Activated T-helper 1 cell treated with anti-CD3 and anti-CD28 coated beads, Interleukin-2, amount 50 U/mL, for 16 hours (primary cell): ENCODE measurements around the gene NR2C2AP.
"Not testable (repeated sequence)": the region's sequence is repeated elsewhere in the genome, so short reads cannot be mapped to it uniquely, and the experiment has no call there.

Source experiments
- DNase-seq, 2 donors: peaks; one replicate each; pipeline ENCODE4 v3.0.0-alpha.2; 2020; ENCODE audit warnings: low read depth in 1 of 2, low spot score in 1 of 2

NR2C2AP gene

DNA sequence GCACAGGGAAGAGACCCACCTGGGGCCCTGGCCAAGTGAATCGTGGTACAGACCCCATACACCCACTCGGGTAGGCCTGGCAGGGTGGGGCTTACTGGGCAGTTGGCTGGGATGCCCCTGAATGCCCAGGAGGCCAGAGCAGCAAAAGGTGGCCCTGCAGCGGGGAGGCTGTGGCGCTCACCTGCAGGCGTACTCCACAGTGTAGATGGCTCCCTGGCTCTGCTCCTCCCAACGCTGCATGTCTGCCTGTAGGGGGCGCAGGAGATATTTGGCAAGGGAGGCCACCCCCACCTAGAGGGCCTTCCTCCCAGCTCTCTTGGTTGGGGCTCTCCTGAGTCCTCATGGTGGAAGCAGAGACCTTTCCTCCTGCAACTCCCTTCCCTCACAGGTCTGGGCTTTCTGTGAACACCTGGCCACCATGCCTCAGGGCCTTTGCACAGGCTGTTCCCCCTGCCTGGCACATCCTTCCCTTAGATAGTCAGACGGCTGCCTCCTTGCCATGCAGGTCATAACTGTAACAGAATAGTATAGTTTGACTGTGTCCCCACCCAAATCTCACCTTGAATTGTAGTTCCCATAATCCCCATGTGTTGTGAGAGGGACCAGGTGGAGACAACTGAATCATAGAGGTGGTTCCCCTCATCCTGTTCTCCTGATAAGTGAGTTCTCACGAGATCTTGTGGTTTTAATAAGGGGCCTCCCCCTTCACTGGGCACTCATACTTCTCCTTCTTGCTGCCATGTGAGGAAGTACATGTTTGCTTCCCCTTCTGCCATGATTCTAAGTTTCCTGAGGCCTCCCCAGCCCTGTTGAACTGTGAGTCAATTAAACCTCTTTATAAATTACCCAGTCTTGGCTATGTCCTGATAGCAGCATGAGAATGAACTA lies 17.1 kb downstream of the NR2C2AP start:
- peak; percentile 23 to 38 for DNase-seq

DNA sequence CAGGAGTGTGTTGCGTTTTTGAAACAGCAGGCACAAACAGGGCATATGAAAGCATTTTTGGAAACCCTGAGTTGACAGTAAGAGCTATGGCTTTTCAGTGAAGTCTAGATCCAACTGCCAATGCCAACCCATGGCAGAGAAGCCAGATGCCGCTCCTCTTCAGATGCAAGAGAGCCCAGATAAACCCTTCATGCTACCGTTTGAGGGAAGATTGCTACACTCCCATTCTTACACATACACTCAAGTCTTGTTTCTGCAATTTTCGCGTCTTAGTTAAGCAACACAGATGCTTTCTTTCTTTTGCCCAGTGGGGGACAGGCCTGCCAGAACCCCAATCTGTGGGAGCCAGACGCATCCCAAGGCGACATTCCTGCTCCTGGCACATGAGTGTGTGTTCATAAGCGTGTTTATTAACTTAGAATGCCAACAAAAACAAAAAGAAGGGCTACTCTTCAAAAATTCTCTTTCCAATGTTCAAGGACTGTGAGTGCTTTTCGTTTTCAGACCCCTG lies 21.7 kb downstream of the NR2C2AP start:
- no peak for DNase-seq

DNA sequence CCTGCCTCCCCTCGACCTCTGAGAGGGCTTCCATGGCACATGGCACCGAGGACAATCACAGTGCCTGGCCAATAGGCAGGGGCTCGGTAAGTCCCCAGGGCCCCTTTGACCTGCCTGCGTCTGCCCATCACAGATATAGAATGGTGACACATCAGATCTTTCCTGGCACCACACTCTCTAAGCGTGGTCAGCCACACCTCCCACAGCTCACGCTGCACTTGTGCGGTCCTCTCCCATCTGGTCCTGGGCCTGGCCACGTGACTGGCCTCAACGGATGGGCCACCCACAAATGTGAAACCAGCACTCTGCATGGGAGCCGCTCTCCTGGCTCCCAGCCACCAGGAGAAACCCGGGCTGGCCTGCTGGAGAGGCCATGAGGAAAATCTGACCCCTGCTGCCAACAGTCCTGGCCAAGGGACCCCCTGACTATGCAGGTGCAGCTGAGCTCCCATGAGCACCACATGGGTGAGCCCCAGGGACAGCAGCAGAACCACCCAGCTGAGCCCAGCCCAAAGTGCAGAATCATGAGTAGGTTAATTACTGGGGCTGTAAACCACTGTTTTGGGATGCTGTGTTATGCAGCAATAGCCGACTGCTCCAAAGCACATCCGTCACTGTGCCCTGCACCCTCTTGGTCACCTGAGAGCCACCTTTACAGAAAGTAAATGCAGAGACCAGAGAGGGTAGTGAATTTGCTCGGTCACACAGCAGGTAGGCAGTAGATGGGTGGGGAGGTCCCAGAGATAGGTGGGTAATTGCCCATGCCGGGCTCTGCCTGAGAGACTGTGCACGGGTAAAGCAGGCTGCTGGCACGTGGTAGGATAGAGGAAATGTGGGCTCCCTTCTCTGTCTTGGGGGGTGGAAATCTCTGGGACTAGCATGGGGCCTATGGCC lies 23.4 kb downstream of the NR2C2AP start:
- DNase-seq = no peak

DNA sequence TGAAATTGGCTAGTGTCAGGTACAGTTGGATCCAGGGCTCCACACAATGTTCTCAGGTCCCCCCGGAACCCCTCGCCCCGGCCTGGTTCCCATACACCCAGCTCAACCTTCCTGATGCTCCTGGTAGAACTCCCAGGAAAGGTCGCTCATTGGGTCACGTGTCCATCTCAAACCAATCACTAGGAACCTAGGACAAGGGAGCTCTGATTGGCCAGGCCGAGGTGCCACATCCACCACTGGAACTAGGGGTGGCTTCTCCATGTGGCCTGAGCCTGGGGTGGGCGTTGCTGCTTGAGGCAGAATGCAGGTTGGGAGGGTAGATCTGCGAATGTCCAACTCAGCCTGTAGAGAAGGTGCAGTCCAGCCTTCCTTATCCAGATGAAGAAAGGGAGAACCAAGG lies 26.3 kb downstream of the NR2C2AP start:
- no peak for DNase-seq

DNA sequence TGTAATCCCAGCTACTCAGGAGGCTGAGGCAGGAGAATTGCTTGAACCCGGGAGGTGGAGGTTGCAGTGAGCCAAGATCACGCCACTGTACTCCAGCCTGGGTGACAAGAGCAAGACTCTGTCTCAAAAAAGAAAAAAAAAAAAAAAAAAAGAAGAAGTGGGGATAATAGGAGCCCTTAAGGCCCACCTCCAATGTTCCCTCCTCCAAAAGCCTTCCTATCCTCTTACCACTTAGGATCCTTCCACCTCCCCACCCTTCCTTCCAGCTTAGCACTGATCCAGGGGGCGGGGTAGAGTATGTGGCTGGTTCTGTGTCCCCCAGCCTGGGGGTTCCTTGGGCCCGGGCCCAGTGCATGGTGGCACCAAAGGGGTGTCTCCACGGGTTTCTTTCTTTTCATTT lies 30.0 kb downstream of the NR2C2AP start:
- DNase-seq = not testable (repeated sequence)

DNA sequence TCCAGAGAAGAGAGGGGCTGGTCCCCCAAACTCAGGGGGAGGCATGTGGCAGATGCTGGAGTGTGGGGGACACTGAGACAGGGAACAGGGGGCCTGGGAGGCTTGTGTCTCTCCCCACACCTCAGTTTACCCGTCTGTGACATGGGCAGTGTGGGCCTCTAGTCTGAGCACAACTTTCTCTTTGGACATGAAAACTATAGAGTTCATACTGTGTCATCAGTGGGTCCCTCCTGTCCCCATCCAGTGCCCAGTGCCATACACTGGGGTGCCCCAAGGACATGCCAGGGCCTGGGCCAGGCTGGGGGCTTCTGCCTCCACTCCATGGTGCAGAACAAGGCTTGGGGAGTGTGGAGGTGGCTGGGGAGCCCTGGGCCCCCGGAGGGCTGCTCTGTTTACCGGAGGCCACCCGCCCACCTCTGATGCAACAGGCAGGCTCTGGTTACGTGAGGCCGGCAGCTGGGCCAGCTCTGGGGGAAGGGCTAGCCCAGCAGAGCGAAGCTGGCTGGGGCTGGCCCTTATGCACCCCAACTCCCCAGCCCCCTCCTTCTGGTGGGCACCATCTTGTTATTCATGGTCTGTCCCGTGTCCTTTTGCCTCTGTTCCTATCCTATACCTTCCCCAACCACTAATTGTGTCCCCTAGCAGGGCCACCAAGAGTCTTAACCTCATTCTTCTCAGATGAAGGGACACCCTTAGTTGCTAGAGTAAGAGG lies 31.2 kb downstream of the NR2C2AP start:
- DNase-seq = no peak

DNA sequence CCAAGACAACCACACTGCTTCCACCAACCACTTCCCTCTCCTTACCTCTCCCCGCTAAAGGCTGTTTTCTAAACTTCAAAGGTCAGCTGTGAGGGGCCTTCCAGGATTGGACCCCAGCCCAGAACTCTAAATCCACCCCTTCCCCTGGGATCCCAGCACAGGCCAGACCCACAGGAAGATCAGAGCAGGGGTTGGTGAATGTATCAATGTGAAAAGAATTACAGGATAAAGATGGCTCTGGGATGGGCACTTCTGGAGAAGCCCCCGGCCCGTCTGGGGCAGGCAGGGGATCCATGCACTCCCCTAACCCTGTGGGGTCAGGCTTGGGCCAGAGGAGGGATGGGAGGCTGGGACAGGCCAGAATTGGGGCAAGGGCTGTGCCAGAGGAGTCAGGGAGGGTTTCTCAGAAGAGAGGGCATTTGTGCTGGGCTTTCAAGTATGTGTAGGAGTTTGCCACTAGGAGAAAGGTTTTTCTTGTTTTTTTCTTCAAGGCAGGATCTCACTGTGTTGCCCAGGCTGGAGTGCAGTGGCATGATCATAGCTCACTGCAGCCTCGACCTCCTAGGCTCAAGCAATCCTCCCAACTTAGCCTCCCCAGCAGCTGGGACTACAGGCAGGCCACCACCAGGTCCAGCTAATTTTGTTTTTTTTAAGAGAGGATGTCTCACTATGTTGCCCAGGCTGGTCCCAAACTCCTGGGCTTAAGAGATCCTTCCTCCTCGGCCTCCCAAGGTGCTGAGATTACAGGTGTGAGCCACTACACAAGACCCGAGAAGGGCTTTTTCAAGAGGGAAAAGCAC lies 32.1 kb downstream of the NR2C2AP start:
- DNase-seq = no peak

DNA sequence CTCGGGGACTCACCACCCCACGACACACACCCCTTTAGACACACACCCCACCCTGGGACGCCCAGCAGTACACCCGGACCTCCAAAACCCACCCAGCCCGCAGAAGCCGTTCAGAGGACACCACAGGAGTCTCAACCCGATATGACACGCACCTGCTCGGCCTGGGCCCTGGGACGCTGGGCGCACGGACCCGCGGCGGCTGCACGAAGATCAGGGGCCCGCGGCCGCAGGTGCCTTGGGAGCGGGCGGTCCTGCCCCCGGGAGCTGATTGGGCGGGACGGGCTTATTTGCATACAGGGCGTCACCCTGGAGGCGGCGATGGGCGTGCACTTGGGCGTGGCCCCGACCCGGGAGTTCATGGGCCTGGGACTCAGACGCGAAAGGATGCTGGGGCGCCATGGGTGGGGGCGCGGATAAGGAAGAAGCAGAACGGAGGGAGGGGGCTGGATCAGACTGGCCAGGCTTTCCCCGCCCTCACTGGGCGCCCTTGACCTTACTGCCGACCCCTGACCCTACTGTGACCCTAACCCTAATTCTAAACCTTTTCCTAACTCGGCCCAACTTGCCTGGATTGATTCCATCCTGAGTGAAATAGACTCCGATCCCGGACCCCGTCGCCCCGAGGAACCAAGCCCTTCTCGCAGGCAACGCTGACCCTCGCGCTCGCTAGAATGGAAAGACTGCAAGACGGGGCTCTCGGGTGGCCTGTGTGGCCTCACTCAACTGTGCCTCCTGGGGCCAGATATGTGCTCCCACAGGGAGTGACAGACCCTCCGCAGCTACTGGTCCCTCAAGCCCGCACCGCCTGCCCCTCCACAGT lies 33.0 kb downstream of the NR2C2AP start, which contains the start of gene MEF2B:
Gene MEF2B, minus strand, starts transcription at position 211 of the 820 bp plus-strand sequence. CDS start 19,528 bp downstream, outside the sequence.
- DNase-seq = peak; percentile 35 to 62

DNA sequence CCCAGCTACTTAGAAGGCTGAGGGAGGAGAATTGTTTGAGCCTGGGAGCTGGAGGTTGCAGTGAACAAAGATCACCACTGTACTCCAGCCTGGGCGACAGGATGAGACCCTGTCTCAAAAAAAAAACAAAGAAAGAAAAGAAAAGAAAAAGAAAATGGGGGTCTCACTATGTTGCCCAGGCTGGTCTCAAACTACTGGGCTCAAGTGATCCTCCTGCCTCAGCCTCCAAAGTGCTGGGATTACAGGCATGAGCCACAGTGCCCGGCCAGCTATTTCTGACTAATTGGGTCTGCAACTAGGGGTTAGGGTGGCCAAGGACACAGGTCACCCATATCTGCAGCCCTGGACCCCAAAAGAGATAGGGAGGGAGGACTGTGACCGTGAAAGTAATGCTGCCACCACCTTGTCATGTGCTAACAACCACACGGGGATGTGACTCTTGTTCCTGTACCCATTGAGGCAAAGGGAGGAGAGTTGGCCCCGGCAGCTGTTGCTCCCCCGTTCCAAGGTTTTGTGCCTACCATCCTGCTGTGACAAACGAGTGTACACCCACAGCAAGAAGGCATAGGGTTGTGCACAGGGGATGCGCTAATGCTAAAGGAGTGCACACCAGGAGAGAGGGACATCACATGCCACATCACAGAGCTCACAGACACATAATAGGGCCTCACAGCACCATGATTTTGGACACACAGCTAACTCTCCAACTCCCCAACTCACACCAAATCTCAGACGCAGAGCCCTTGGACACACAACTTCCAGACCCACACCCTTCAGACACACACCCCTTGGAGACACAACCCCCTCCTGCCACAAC lies 33.8 kb downstream of the NR2C2AP start:
- no peak for DNase-seq

DNA sequence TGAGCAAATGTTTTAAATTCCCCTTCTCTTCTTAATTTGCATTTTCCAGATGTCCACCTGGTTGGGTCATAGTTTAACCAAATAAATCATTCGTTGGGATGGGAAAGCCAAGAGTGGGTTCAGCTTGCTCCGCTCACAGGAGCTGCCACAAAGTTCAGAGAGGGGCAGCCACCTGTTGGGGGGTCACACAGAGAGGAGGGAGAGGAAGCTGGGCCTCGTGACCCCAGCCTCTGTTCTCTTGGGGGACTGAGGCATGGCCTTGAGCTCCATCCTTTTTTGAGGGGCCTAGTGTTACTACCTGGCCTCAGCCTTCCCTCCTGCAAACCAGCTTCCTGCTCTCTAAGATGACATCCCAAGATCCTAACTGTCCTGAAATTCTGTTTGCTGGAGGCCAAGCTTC lies 35.6 kb downstream of the NR2C2AP start:
- DNase-seq = no peak

DNA sequence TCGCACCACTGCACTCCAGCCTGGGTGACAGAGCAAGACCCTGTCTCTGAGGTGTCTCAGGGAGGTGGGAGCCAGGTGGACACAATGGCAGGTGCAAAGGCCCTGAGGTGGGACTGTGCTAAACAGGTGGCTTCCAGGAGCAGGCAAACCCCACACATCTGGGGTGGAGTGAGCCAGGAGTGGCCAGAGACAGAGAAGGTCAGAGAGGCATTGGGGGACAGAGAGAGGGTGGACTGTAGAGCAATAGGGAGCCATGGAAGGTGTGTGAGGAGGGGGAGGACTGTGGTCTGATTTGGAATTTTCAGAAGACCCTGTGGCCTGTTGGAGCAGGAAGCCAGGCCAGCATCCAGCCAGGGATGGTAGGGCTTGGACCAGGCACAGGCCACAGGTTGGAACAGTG lies 37.8 kb downstream of the NR2C2AP start:
- DNase-seq = no peak

DNA sequence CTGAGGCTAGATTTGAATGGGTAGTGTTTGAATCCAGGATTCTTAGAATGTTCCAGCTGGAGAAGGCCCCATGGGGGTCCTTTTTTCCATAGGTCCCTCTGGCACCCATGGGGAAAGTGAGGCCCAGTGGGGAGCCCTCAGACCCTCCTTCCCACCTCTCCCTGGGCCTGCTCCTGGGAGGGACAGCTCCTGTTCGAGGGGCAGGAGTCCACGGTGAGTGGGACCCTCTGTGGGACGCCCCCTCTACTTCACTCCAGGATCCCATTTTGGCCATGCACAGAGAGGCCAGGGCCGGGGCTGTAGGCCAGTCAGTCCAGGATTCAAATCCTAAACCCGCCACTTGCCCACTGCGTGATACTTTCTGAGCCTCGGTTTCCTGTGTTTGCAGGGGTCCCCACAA lies 40.7 kb downstream of the NR2C2AP start:
- DNase-seq = no peak

DNA sequence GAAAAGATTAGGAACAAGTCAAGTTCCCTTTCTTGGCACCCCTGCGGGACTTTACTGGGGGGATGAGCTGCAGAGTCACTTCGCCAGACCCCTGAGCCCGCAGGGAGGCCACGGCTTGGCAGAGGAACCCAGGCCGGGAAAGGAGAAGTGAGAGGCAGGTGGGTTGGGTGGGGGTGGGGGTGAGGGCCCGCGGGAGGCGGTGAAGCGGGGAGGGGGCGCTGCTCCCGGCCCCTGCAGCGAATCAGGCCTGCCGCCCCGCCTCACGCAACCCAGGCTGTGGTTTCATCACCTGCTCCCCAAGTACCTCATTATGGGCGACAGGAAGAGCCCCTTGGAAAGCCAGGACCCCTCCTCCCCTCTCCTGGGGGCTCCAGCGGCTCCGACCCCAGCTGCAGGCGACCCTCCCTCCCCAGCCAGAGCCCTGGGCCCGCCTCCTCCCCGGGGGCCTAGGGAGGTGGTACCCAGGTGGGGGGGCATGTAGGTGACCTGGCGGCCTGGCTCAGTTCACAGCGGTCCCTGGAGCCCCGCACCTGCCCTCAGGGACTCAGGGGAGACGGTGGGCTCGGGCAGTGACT lies 42.7 kb downstream of the NR2C2AP start:
- no peak for DNase-seq

DNA sequence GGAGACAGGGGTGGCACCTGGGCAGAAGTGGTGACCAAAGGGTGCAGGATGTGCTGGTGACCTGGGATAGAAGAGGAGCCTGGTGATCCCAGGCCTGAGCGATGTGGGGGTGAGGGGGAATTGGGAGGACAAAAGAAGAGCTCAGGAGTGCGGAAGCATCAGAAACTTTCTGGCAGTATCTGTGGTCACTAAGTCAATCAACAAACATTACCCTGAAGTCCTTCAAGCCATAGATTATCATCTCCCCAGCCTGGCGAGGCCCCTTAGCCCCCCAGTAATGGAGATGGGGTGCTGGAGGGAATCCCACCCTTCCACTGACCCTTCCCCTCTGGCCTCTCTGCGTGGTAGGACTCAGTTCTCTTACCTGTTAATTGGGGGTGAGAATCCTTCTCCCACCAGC lies 43.7 kb downstream of the NR2C2AP start:
- DNase-seq = no peak

DNA sequence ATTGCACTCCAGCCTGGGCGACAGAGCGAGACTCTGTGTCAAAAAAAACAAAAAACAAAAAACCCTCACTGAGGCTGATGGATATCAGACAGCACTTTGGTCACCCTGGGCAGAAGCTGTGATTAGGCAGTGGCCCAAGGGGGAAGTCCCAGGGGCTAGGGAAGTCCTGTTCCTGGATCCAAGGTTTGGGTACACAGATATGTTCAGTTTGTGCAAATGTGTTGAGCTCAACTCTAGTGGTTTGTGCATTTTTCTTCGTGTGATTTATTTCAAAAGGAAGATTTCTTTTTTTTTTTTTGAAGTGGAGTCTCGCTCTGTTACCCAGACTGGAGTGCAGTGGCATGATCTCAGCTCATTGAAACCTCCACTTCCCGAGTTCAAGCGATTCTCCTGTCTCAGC lies 45.4 kb downstream of the NR2C2AP start:
- no peak for DNase-seq

DNA sequence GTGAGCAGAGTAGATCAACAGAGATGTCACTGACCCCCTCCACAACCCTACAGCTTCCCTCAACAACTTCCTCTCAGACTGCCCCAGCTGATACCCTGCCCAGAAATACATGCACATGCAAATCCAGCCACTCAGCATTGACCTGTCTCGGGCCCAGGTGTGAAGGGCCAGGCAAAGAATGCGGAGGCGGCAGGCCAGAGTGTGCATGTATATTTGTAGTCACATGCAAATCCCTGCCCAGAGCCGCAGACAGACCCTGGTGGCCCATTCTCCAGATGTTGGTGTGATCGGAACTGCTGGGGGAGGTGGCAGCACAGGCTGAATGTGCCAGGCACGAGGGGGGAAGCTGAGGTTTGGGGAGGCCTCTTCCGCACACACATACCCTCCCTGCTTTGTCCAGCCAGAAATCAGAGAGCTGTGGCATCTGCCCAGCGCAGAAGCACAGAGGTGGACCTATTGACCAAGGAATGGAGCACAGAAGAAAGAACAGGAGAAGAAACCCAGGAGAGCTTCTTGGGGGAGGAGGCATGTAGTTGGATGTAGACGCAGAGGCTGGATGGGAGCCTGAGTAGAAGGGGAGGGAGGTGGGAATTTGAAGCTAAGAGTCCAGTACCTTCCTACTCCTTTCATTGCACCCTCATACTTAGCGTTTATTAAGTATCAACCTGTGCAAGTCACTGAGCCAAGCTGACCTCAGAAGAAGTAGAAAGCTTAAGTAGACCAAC lies 47.6 kb downstream of the NR2C2AP start:
- no peak for DNase-seq

DNA sequence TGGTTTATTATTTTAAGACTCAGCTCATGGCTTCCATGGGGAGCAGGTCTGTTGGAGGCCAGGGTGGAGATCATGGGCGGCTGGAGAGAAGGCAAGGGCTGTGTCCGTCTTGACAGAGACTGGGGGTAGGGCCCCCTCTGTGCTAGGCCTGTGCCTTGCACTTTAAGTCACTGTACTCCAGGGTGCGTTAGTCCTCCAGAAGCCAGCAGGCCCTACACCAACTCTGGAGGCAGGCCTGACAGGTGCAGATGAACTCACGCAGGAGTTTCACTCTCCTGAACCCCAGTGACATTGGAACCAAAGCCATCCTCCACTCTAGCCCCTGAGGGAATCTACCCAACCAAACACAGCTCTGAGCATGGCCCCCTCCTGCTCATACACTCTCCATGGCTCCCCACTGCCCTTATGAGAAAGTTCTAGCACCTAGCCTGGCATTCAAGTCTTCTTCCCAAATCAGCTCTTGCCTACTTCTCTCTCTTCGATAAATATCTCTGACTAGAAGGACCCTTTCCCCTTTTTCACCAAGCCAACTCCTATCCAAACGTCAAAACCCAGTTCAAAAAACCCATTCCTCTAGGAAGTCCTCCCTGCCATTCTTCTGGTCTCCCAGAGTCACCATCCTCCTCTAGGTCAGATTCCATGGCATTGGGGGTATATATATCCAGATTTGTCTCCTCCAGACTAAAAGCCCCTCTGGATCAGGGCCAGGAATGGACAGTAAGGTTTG lies 48.3 kb downstream of the NR2C2AP start:
- DNase-seq = no peak
